BLaER1 (cell line): ENCODE data around the gene ARID3A.
A peak's percentile ranks its signal among the peaks of the same experiment; 100 is the strongest.

Experiments used
- H3K27ac ChIP-seq: shearing (Covaris generic); formaldehyde crosslinking; 2 replicates; pipeline ENCODE4 v1.8.1; 2022
- H3K27me3 ChIP-seq: shearing (Covaris generic); formaldehyde crosslinking; 2 replicates; pipeline ENCODE4 v1.8.1; 2022
- H3K36me3 ChIP-seq: shearing (Covaris generic); formaldehyde crosslinking; 2 replicates; pipeline ENCODE4 v1.8.1; 2022
- H3K4me1 ChIP-seq: shearing (Covaris generic); formaldehyde crosslinking; 2 replicates; pipeline ENCODE4 v1.8.1; 2022
- H3K4me2 ChIP-seq: shearing (Covaris generic); formaldehyde crosslinking; 2 replicates; pipeline ENCODE4 v1.8.1; 2022
- H3K4me3 ChIP-seq: shearing (Covaris generic); formaldehyde crosslinking; 2 replicates; pipeline ENCODE4 v1.8.1; 2022
- H3K9ac ChIP-seq: shearing (Covaris generic); formaldehyde crosslinking; 2 replicates; pipeline ENCODE4 v1.8.1; 2022
- H3K9me3 ChIP-seq: shearing (Covaris generic); formaldehyde crosslinking; 2 replicates; pipeline ENCODE4 v1.8.1; 2022
- H4K20me1 ChIP-seq: shearing (Covaris generic); formaldehyde crosslinking; 2 replicates; pipeline ENCODE4 v1.8.1; 2022
- Cebpa-rat ChIP-seq: shearing (Covaris generic); IDR thresholded peaks from 2 replicates; pipeline ENCODE4 v1.8.1; 2022

The ARID3A gene

GRCh38 chr19:892243-892893 lies 33.5 kb upstream of the ARID3A start:
- Histone ChIP-seq H4K20me1 (peaks cover 45% of the 10 kb centered on the region), H3K9me3 (no peaks in the 10 kb centered on the region), H3K36me3 (peaks cover 59% of the 10 kb centered on the region), H3K27ac (peak overlapping the region; percentile 98), H3K4me1 (peaks cover 14% of the 10 kb centered on the region), H3K9ac (peak overlapping the region; percentile 96), H3K4me2 (peak overlapping the region; percentile 94), H3K4me3 (peak overlapping the region; percentile 81), H3K27me3 (no peaks in the 10 kb centered on the region)
- no peak for TF ChIP-seq Cebpa-rat

GRCh38 chr19:892894-893689 lies 32.7 kb upstream of the ARID3A start, which contains the start of the genes MED16 and RNU6-9:
Gene MED16, minus strand, starts transcription at chr19:893187. Its CDS starts 2,056 bp downstream, at chr19:891131.
Gene RNU6-9, plus strand, starts transcription at chr19:893484.
- Histone ChIP-seq H3K9ac (peak within 1 kb of the TSS; percentile 96), H3K4me2 (peak within 1 kb of the TSS; percentile 94), H3K36me3 (peaks cover 56% of the 10 kb centered on the region), H3K4me1 (peaks cover 21% of the 10 kb centered on the region), H3K9me3 (no peaks in the 10 kb centered on the region), H4K20me1 (peaks cover 38% of the 10 kb centered on the region), H3K27ac (peak within 1 kb of the TSS; percentile 98), H3K4me3 (peak within 1 kb of the TSS; percentile 81), H3K27me3 (no peaks in the 10 kb centered on the region)
- TF ChIP-seq Cebpa-rat, result no peak

DNA sequence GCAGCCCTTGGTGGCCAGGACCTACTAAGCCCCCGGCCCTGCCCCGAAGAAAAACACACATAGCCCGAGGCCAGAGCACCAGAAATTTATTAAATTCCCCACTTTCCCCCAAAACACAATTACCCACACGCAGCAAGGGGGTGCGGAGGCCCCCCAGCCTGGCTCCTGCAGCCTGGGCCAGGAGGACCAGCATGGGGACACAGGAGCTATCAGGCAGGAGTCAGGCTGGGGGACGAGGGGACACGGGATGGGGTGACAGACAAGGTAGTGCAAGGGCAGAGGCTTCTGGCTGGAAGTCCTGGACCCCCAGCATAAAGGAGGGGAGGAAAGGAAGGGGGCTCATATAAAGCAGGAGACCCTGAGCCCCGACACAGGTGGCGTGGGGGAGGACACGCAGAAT lies 29.4 kb upstream of the ARID3A start:
- no peak overlapping the region for H3K4me3 ChIP-seq
- H4K20me1 ChIP-seq, result peaks cover 28% of the 10 kb centered on the region
- no peak overlapping the region for H3K4me2 ChIP-seq
- H3K36me3 ChIP-seq, result peaks cover 35% of the 10 kb centered on the region
- H3K4me1 ChIP-seq, result peaks cover 31% of the 10 kb centered on the region
- H3K9ac ChIP-seq, result no peak overlapping the region
- TF ChIP-seq Cebpa-rat, result no peak
- no peak overlapping the region for H3K27ac ChIP-seq
- H3K9me3 ChIP-seq, result no peaks in the 10 kb centered on the region
- H3K27me3 ChIP-seq, result no peaks in the 10 kb centered on the region

DNA sequence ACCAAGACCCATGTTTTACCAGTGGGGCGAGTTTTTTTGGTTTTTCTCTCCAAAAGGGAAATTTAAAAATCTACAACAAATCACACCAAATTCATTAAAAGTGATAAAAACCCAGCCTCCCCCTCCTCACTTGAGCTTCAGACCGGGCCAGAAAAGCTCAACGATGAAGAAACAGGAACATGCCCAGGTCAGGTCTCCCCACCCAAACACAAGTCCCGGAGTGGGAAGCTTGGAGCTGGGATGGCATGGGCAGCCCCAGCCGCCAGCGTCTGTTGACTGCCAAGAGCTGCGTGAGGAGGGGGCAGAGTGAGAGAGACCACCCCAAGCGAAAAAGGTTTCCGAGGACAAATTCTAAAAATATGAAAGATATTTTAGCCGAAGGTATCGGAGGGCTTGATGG lies 28.8 kb upstream of the ARID3A start:
- Histone ChIP-seq H3K4me1 (peaks cover 28% of the 10 kb centered on the region), H4K20me1 (peaks cover 25% of the 10 kb centered on the region), H3K27me3 (no peaks in the 10 kb centered on the region), H3K4me2 (no peak overlapping the region), H3K9me3 (no peaks in the 10 kb centered on the region), H3K27ac (no peak overlapping the region), H3K4me3 (no peak overlapping the region), H3K9ac (no peak overlapping the region), H3K36me3 (peaks cover 40% of the 10 kb centered on the region)
- TF ChIP-seq Cebpa-rat, result no peak

DNA sequence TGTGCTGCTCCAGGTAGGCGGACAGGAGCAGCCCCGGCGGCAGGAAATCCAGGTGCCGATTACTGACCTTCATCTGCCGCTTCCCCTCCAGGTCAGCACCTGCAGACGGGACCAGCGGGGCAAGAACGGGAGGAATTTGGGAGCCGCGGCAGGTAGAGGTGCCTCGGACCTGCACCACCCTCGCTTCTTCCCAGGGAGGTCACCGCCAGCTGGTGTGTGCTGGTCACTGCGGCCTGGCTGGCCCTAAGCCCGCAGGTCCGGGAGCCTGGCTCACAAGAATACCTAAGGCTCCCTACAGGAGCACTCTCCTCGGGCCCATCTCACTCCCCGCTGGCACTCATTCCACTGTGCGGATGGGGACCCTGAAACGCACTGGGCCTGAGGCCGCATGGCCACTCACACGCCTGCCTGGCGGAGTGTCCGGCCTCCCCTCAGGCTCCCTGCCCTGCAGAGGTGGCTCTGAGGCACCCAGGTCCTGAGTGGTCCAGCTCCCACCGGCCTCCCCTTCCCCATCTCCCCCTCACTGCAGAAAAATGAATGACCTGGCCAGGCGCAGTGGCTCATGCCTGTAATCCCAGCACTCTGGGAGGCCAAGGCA lies 28.3 kb upstream of the ARID3A start:
- peaks cover 29% of the 10 kb centered on the region for H4K20me1 ChIP-seq
- H3K27me3 ChIP-seq, result no peaks in the 10 kb centered on the region
- TF ChIP-seq Cebpa-rat, result no peak
- H3K9ac ChIP-seq, result no peak overlapping the region
- H3K9me3 ChIP-seq, result no peaks in the 10 kb centered on the region
- H3K36me3 ChIP-seq, result peaks cover 42% of the 10 kb centered on the region
- peak overlapping the region; percentile 59 for H3K4me2 ChIP-seq
- no peak overlapping the region for H3K4me3 ChIP-seq
- H3K27ac ChIP-seq, result 0 out of 2 replicates have a peak overlapping the region, but pooled peaks have one; percentile 40
- peaks cover 26% of the 10 kb centered on the region for H3K4me1 ChIP-seq

- no peaks in the 10 kb centered on the region for H3K9me3 ChIP-seq
- H3K27me3 ChIP-seq, result no peaks in the 10 kb centered on the region
- H3K4me3 ChIP-seq, result no peak overlapping the region
- peak overlapping the region; percentile 59 for H3K4me2 ChIP-seq
- H3K9ac ChIP-seq, result 0 out of 2 replicates have a peak overlapping the region, but pooled peaks have one; percentile 19
- peaks cover 23% of the 10 kb centered on the region for H3K4me1 ChIP-seq
- no peak overlapping the region for H3K27ac ChIP-seq
- TF ChIP-seq Cebpa-rat, result no peak
- peaks cover 40% of the 10 kb centered on the region for H4K20me1 ChIP-seq
- H3K36me3 ChIP-seq, result peaks cover 42% of the 10 kb centered on the region
These were observed 27.2 kb upstream of the ARID3A start for GRCh38 chr19:898663-899062.

DNA sequence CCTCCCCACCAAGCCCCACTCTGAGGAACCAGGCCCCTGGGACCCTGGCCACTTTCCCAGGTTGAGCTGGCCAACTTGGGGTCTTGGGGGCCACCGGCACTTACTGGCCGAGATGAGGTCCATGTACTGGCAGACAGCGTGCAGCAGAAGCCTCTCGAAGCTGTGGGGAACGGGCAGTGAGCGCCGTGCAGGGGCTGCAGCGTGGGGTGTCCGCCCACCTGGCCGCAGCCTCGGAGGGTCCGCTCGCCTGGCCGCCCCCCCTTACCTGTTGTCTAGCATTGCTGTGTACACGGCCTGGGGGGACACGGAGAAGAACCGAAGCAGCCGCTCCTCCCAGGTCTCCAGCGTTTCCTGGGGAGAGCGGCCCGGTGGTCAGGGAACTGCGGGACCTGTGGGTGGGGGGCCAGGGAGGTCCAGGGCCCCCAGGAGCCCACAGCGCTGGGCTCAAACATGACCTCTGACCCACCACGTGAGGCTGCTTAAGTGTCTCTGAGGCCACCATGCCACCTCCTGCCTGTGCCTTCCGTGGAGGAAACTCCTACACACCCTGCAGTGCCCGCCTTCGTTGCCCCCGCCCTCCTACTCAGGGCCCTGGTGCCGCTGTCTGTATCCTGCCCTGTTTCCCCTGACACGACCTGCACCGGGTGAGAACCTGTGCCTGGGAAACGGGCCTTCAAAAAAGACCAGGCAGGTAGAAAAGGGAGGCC lies 26.3 kb upstream of the ARID3A start:
- H3K4me3 ChIP-seq, result no peak overlapping the region
- H3K9ac ChIP-seq, result no peak overlapping the region
- no peak overlapping the region for H3K27ac ChIP-seq
- no peak for TF ChIP-seq Cebpa-rat
- peaks cover 46% of the 10 kb centered on the region for H3K36me3 ChIP-seq
- no peaks in the 10 kb centered on the region for H3K9me3 ChIP-seq
- H3K27me3 ChIP-seq, result no peaks in the 10 kb centered on the region
- peaks cover 48% of the 10 kb centered on the region for H4K20me1 ChIP-seq
- no peak overlapping the region for H3K4me2 ChIP-seq
- H3K4me1 ChIP-seq, result peaks cover 20% of the 10 kb centered on the region

DNA sequence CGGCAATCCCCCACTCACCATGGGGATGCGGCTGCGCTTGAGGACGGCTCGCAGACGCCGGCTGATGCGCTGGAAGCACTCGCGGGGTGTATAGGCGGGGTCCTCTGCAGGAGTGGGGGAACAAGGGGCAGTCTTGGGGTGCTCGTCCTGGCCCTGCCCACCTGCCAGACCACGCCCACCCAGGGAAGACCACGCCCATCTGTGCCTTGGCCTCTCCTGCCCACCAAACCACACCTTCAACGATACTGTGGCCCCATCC lies 25.9 kb upstream of the ARID3A start:
- H3K9me3 ChIP-seq, result no peaks in the 10 kb centered on the region
- H3K9ac ChIP-seq, result no peak overlapping the region
- H3K4me1 ChIP-seq, result peaks cover 20% of the 10 kb centered on the region
- peaks cover 53% of the 10 kb centered on the region for H4K20me1 ChIP-seq
- no peak overlapping the region for H3K4me3 ChIP-seq
- H3K27me3 ChIP-seq, result no peaks in the 10 kb centered on the region
- no peak for TF ChIP-seq Cebpa-rat
- H3K27ac ChIP-seq, result no peak overlapping the region
- H3K4me2 ChIP-seq, result no peak overlapping the region
- peaks cover 47% of the 10 kb centered on the region for H3K36me3 ChIP-seq

GRCh38 chr19:900302-901111 lies 25.3 kb upstream of the ARID3A start:
- H3K4me1 ChIP-seq, result peaks cover 20% of the 10 kb centered on the region
- H3K27me3 ChIP-seq, result no peaks in the 10 kb centered on the region
- H3K4me3 ChIP-seq, result no peak overlapping the region
- no peaks in the 10 kb centered on the region for H3K9me3 ChIP-seq
- peaks cover 46% of the 10 kb centered on the region for H3K36me3 ChIP-seq
- H3K9ac ChIP-seq, result no peak overlapping the region
- H3K27ac ChIP-seq, result no peak overlapping the region
- no peak for TF ChIP-seq Cebpa-rat
- H4K20me1 ChIP-seq, result peaks cover 58% of the 10 kb centered on the region
- H3K4me2 ChIP-seq, result no peak overlapping the region
